HepG2 (cell line): ENCODE results near the gene MAN2B2. TPM values are rescaled to one million over a fixed set of nuclear protein-coding genes. Genes with fewer than 3 reads are reported as not detected.
A peak's percentile ranks its signal among the peaks of the same experiment; 100 is the strongest.

Experiments used
- AGO1 ChIP-seq: fragments of 200-400 bp; formaldehyde crosslinking; IDR thresholded peaks from 2 replicates; pipeline ENCODE4 v1.6.1; 2017; ENCODE audit warnings: mild to moderate bottlenecking, low read depth, low read length, moderate library complexity; ENCODE audit not compliant: poor library complexity, severe bottlenecking
- ATF1 ChIP-seq: IDR thresholded peaks from 2 replicates; pipeline ENCODE4 v1.6.1; 2016; ENCODE audit warnings: mild to moderate bottlenecking, control low read depth
- CCAR2 ChIP-seq: fragments of 200-400 bp; formaldehyde crosslinking; optimal IDR thresholded peaks from 2 replicates; pipeline ENCODE3; 2018; ENCODE audit warnings: low read depth, mild to moderate bottlenecking, low read length, moderate library complexity
- GATAD1 ChIP-seq: IDR thresholded peaks from 2 replicates; pipeline ENCODE4 v1.6.1; 2016; ENCODE audit warnings: missing genetic modification reagents, missing compliant biosample characterization
- ISL2 ChIP-seq: sonication (generic); formaldehyde crosslinking; IDR thresholded peaks from 2 replicates; pipeline ENCODE4 v1.5.0; 2020; ENCODE audit warnings: missing genetic modification reagents
- MEF2D ChIP-seq: sonication (generic); formaldehyde crosslinking; IDR thresholded peaks from 2 replicates; pipeline ENCODE4 v1.5.1; 2020; ENCODE audit warnings: mild to moderate bottlenecking, missing genetic modification reagents
- NKX3-1 ChIP-seq: sonication (generic); formaldehyde crosslinking; IDR thresholded peaks from 2 replicates; pipeline ENCODE4 v1.5.0; 2020; ENCODE audit warnings: missing genetic modification reagents
- PAF1 ChIP-seq: IDR thresholded peaks from 2 replicates; pipeline ENCODE4 v1.6.1; 2016; ENCODE audit warnings: missing genetic modification reagents, missing compliant biosample characterization
- RFX1 ChIP-seq: fragments of 450-650 bp; IDR thresholded peaks from 2 replicates; pipeline ENCODE4 v1.6.1; 2017
- TCF12 ChIP-seq, 2 experiments: fragments of 450-650 bp in 1 of 2; sonication (generic) in 1 of 2; formaldehyde crosslinking in 1 of 2; IDR thresholded peaks; 2 replicates each; pipeline versions ENCODE4 v1.6.1 to v1.8.0; 2017 to 2022; ENCODE audit warnings: antibody characterized with exemption in 1 of 2, mild to moderate bottlenecking in 1 of 2, missing genetic modification reagents in 1 of 2, moderate library complexity in 1 of 2
- ZFYVE20 ChIP-seq: sonication (generic); formaldehyde crosslinking; IDR thresholded peaks from 2 replicates; pipeline ENCODE4 v1.8.0; 2023; ENCODE audit warnings: low read depth, mild to moderate bottlenecking, moderate library complexity, missing genetic modification reagents, borderline replicate concordance
- ZNF329 ChIP-seq: sonication (generic); formaldehyde crosslinking; IDR thresholded peaks from 2 replicates; pipeline ENCODE4 v1.9.0; 2021; ENCODE audit warnings: low read depth, mild to moderate bottlenecking, missing genetic modification reagents
- ZNF44 ChIP-seq: sonication (generic); formaldehyde crosslinking; IDR thresholded peaks from 2 replicates; pipeline ENCODE4 v1.5.1; 2020; ENCODE audit warnings: mild to moderate bottlenecking, missing genetic modification reagents
- ZNF562 ChIP-seq: sonication (generic); formaldehyde crosslinking; IDR thresholded peaks from 2 replicates; pipeline ENCODE4 v1.8.0; 2022; ENCODE audit warnings: missing genetic modification reagents, borderline replicate concordance
- ZNF772 ChIP-seq: sonication (generic); formaldehyde crosslinking; IDR thresholded peaks from 2 replicates; pipeline ENCODE4 v1.5.0; 2020; ENCODE audit warnings: mild to moderate bottlenecking, missing genetic modification reagents
- polyA plus RNA-seq, 8 experiments: library from polyadenylated mRNA; depleted of rRNA in 3 of 8; stranded (reverse) in 7 of 8; unstranded in 1 of 8; fragments of >200 nt; fragmentation: Illumina TruSeq in 4 of 8; extraction: Trizol in 4 of 8; gene quantifications; 2 replicates each; pipeline versions ENCODE4 v1.2.1 to v1.2.3, GENCODE V29; 2011 to 2016; ENCODE audit warnings: low read depth in 4 of 8, missing spikeins in 1 of 8, mixed read lengths in 1 of 8; ENCODE audit not compliant: insufficient read depth in 1 of 8
- total RNA-seq, 5 experiments: library from RNA; depleted of rRNA; stranded (reverse); fragments of >200 nt; fragmentation: Illumina TruSeq; extraction: Trizol; gene quantifications; 2 replicates each; pipeline ENCODE4 v1.2.3, GENCODE V29; 2016; ENCODE audit warnings: low read depth in 1 of 5
- TF ChIP-seq, protein P1 (sequence below): sonication (generic); formaldehyde crosslinking; IDR thresholded peaks from 2 replicates; pipeline ENCODE4 v1.5.0; 2020; ENCODE audit warnings: mild to moderate bottlenecking, missing genetic modification reagents
- TF ChIP-seq, protein P2 (sequence below): sonication (generic); formaldehyde crosslinking; IDR thresholded peaks from 2 replicates; pipeline ENCODE4 v1.4.0; 2020; ENCODE audit warnings: missing genetic modification reagents
- TF ChIP-seq, protein P3 (sequence below): sonication (generic); formaldehyde crosslinking; IDR thresholded peaks from 2 replicates; pipeline ENCODE4 v1.5.0; 2020; ENCODE audit warnings: missing genetic modification reagents
- TF ChIP-seq, protein P4 (sequence below): sonication (generic); formaldehyde crosslinking; IDR thresholded peaks from 2 replicates; pipeline ENCODE4 v1.4.0; 2020; ENCODE audit warnings: mild to moderate bottlenecking, missing genetic modification reagents
- TF ChIP-seq, protein P5 (sequence below): IDR thresholded peaks from 2 replicates; pipeline ENCODE4 v1.6.1; 2016
- TF ChIP-seq, protein P6 (sequence below): sonication (generic); formaldehyde crosslinking; IDR thresholded peaks from 2 replicates; pipeline ENCODE4 v1.5.0; 2020; ENCODE audit warnings: missing genetic modification reagents

Gene MAN2B2
- total and polyA plus RNA-seq, 2 of the 13 experiments (the other 11 are each of a cell fraction or from before 2014, with no cell fraction given), result 4.8 to 5.4 TPM

DNA sequence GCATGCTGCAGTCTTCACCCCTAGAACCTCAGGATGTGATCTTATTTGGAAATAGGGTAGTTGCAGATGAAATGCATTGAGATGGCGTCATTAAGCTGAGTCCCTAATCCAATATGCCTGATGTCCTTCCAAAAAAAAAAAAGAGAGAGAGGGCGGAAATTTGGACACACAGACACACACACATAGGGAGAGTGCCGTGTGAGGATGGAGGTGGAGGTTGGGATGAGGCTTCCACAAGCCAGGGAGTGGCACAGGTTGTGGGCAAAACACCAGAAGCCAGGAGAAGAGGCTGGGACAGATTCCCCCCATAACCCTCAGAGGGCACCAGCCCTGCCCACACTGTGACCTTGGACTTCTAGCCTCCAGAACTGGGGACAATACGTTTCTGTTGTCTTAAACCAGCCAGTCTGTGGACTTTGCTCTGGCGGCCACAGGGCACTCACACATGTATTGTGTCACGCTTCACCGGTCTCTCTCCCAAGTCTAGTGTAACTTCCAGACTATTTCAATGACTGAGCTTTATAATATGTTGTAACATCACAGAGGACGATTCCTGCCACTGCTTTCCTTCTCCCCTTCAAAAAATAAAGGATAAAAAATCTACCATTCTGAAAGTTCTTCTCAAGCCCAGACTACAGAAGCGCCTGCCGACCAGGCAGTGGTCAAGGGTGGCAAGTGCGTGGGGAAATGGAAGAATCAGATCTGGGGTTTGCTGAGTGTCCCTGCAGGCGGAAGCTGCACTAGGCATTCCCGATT is 35.8 kb upstream of the MAN2B2 start (continued):
- TF ChIP-seq, protein P1, sequence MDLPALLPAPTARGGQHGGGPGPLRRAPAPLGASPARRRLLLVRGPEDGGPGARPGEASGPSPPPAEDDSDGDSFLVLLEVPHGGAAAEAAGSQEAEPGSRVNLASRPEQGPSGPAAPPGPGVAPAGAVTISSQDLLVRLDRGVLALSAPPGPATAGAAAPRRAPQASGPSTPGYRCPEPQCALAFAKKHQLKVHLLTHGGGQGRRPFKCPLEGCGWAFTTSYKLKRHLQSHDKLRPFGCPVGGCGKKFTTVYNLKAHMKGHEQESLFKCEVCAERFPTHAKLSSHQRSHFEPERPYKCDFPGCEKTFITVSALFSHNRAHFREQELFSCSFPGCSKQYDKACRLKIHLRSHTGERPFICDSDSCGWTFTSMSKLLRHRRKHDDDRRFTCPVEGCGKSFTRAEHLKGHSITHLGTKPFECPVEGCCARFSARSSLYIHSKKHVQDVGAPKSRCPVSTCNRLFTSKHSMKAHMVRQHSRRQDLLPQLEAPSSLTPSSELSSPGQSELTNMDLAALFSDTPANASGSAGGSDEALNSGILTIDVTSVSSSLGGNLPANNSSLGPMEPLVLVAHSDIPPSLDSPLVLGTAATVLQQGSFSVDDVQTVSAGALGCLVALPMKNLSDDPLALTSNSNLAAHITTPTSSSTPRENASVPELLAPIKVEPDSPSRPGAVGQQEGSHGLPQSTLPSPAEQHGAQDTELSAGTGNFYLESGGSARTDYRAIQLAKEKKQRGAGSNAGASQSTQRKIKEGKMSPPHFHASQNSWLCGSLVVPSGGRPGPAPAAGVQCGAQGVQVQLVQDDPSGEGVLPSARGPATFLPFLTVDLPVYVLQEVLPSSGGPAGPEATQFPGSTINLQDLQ (CRISPR knock-in tag), result no peak
- TF ChIP-seq TCF12 (IDR thresholded peaks at IDR 0.05) (no peak), TCF12 (CRISPR knock-in tag; IDR thresholded peaks at IDR 0.05) (no peak), MEF2D (no peak), AGO1 (no peak), ATF1 (CRISPR knock-in tag) (no peak), PAF1 (CRISPR knock-in tag) (no peak), RFX1 (no peak), ZNF772 (no peak), ZNF562 (CRISPR knock-in tag) (no peak), ZNF329 (CRISPR knock-in tag) (no peak), GATAD1 (no peak), NKX3-1 (no peak), ZNF44 (no peak), ISL2 (CRISPR knock-in tag) (no peak), CCAR2 (no peak), ZFYVE20 (no peak)
- TF ChIP-seq, protein P2, sequence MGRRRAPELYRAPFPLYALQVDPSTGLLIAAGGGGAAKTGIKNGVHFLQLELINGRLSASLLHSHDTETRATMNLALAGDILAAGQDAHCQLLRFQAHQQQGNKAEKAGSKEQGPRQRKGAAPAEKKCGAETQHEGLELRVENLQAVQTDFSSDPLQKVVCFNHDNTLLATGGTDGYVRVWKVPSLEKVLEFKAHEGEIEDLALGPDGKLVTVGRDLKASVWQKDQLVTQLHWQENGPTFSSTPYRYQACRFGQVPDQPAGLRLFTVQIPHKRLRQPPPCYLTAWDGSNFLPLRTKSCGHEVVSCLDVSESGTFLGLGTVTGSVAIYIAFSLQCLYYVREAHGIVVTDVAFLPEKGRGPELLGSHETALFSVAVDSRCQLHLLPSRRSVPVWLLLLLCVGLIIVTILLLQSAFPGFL (CRISPR knock-in tag), result no peak
- TF ChIP-seq, protein P3, sequence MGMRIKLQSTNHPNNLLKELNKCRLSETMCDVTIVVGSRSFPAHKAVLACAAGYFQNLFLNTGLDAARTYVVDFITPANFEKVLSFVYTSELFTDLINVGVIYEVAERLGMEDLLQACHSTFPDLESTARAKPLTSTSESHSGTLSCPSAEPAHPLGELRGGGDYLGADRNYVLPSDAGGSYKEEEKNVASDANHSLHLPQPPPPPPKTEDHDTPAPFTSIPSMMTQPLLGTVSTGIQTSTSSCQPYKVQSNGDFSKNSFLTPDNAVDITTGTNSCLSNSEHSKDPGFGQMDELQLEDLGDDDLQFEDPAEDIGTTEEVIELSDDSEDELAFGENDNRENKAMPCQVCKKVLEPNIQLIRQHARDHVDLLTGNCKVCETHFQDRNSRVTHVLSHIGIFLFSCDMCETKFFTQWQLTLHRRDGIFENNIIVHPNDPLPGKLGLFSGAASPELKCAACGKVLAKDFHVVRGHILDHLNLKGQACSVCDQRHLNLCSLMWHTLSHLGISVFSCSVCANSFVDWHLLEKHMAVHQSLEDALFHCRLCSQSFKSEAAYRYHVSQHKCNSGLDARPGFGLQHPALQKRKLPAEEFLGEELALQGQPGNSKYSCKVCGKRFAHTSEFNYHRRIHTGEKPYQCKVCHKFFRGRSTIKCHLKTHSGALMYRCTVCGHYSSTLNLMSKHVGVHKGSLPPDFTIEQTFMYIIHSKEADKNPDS (CRISPR knock-in tag), result no peak
- TF ChIP-seq, protein P4, sequence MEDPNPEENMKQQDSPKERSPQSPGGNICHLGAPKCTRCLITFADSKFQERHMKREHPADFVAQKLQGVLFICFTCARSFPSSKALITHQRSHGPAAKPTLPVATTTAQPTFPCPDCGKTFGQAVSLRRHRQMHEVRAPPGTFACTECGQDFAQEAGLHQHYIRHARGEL (CRISPR knock-in tag), result 0 out of 2 replicates have a peak, but pooled peaks have one; percentile 37
- TF ChIP-seq, protein P5, sequence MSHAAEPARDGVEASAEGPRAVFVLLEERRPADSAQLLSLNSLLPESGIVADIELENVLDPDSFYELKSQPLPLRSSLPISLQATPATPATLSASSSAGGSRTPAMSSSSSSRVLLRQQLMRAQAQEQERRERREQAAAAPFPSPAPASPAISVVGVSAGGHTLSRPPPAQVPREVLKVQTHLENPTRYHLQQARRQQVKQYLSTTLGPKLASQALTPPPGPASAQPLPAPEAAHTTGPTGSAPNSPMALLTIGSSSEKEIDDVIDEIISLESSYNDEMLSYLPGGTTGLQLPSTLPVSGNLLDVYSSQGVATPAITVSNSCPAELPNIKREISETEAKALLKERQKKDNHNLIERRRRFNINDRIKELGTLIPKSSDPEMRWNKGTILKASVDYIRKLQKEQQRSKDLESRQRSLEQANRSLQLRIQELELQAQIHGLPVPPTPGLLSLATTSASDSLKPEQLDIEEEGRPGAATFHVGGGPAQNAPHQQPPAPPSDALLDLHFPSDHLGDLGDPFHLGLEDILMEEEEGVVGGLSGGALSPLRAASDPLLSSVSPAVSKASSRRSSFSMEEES (CRISPR knock-in tag), result no peak
- TF ChIP-seq, protein P6, sequence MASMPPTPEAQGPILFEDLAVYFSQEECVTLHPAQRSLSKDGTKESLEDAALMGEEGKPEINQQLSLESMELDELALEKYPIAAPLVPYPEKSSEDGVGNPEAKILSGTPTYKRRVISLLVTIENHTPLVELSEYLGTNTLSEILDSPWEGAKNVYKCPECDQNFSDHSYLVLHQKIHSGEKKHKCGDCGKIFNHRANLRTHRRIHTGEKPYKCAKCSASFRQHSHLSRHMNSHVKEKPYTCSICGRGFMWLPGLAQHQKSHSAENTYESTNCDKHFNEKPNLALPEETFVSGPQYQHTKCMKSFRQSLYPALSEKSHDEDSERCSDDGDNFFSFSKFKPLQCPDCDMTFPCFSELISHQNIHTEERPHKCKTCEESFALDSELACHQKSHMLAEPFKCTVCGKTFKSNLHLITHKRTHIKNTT (CRISPR knock-in tag), result no peak
